Measurements from ENCODE around the gene MST1. TPM values are rescaled to one million over a fixed set of nuclear protein-coding genes. Genes with fewer than 3 reads are reported as not detected.

Gene MST1
- total and polyA plus RNA-seq, 2 donors, result 7.0 to 90.3 TPM

GRCh38 chr3:49704629-49705028 lies 15.4 kb upstream of the MST1 start:
- no peak overlapping the region for H3K4me3 ChIP-seq (ENCODE audit: low read length in 2 of 2)
- DNase-seq (ENCODE audit: low read depth in 6 of 9, low spot score in 9 of 9), result no peak
- H3K9me3 ChIP-seq (ENCODE audit: control insufficient read depth in 2 of 2, insufficient read depth in 1 of 2, low read length in 1 of 2), result peaks cover 0 to 4% of the 10 kb centered on the region in 2 donors
- H3K36me3 ChIP-seq (ENCODE audit: control insufficient read depth in 2 of 2, insufficient read depth in 2 of 2, low read length in 1 of 2), result peaks cover 55 to 70% of the 10 kb centered on the region in 2 donors
- WGBS, result over 99% methylated on average over 8 of the region's 8 CpGs
- H3K4me1 ChIP-seq (ENCODE audit: control insufficient read depth in 2 of 2, insufficient read depth in 2 of 2, low read length in 2 of 2), result no peaks in the 10 kb centered on the region
- H3K27ac ChIP-seq (ENCODE audit: low read depth in 1 of 2, low read length in 1 of 2), result no peak overlapping the region
- no peaks in the 10 kb centered on the region for H3K27me3 ChIP-seq (ENCODE audit: control insufficient read depth in 2 of 2, insufficient read depth in 1 of 2, low read length in 1 of 2)

- peaks cover 59 to 74% of the 10 kb centered on the region in 2 donors for H3K36me3 ChIP-seq (ENCODE audit: control insufficient read depth in 2 of 2, insufficient read depth in 2 of 2, low read length in 1 of 2)
- peaks cover 0 to 4% of the 10 kb centered on the region in 2 donors for H3K9me3 ChIP-seq (ENCODE audit: control insufficient read depth in 2 of 2, insufficient read depth in 1 of 2, low read length in 1 of 2)
- H3K4me1 ChIP-seq (ENCODE audit: control insufficient read depth in 2 of 2, insufficient read depth in 2 of 2, low read length in 2 of 2), result no peaks in the 10 kb centered on the region
- over 99% methylated on average over 7 of the region's 7 CpGs for WGBS
- no peak for DNase-seq (ENCODE audit: low read depth in 6 of 9, low spot score in 9 of 9)
- H3K27ac ChIP-seq (ENCODE audit: low read depth in 1 of 2, low read length in 1 of 2), result no peak overlapping the region
- H3K27me3 ChIP-seq (ENCODE audit: control insufficient read depth in 2 of 2, insufficient read depth in 1 of 2, low read length in 1 of 2), result no peaks in the 10 kb centered on the region
- no peak overlapping the region for H3K4me3 ChIP-seq (ENCODE audit: low read length in 2 of 2)
These were observed 14.7 kb upstream of the MST1 start for GRCh38 chr3:49703956-49704355.

- peak in 6 of 9 donors; percentile 46 to 85 (median 72) for DNase-seq (ENCODE audit: low read depth in 6 of 9, low spot score in 9 of 9)
- H3K36me3 ChIP-seq (ENCODE audit: control insufficient read depth in 2 of 2, insufficient read depth in 2 of 2, low read length in 1 of 2), result peaks cover 62 to 77% of the 10 kb centered on the region in 2 donors
- WGBS, result 62% methylated on average over 14 of the region's 14 CpGs
- H3K9me3 ChIP-seq (ENCODE audit: control insufficient read depth in 2 of 2, insufficient read depth in 1 of 2, low read length in 1 of 2), result peaks cover 0 to 4% of the 10 kb centered on the region in 2 donors
- no peaks in the 10 kb centered on the region for H3K4me1 ChIP-seq (ENCODE audit: control insufficient read depth in 2 of 2, insufficient read depth in 2 of 2, low read length in 2 of 2)
- no peaks in the 10 kb centered on the region for H3K27me3 ChIP-seq (ENCODE audit: control insufficient read depth in 2 of 2, insufficient read depth in 1 of 2, low read length in 1 of 2)
- H3K27ac ChIP-seq (ENCODE audit: low read depth in 1 of 2, low read length in 1 of 2), result no peak overlapping the region
- no peak overlapping the region for H3K4me3 ChIP-seq (ENCODE audit: low read length in 2 of 2)
These were observed 14.2 kb upstream of the MST1 start for GRCh38 chr3:49703443-49703927.

- H3K27ac ChIP-seq (ENCODE audit: low read depth in 1 of 2, low read length in 1 of 2), result no peak overlapping the region
- peaks cover 66 to 75% of the 10 kb centered on the region in 2 donors for H3K36me3 ChIP-seq (ENCODE audit: control insufficient read depth in 2 of 2, insufficient read depth in 2 of 2, low read length in 1 of 2)
- H3K4me1 ChIP-seq (ENCODE audit: control insufficient read depth in 2 of 2, insufficient read depth in 2 of 2, low read length in 2 of 2), result no peaks in the 10 kb centered on the region
- 97% methylated on average over 11 of the region's 11 CpGs for WGBS
- peaks cover 0 to 4% of the 10 kb centered on the region in 2 donors for H3K9me3 ChIP-seq (ENCODE audit: control insufficient read depth in 2 of 2, insufficient read depth in 1 of 2, low read length in 1 of 2)
- DNase-seq (ENCODE audit: low read depth in 6 of 9, low spot score in 9 of 9), result no peak
- no peak overlapping the region for H3K4me3 ChIP-seq (ENCODE audit: low read length in 2 of 2)
- H3K27me3 ChIP-seq (ENCODE audit: control insufficient read depth in 2 of 2, insufficient read depth in 1 of 2, low read length in 1 of 2), result no peaks in the 10 kb centered on the region
These were observed 13.4 kb upstream of the MST1 start for GRCh38 chr3:49702672-49703071.

GRCh38 chr3:49701388-49702077 lies 12.3 kb upstream of the MST1 start:
- Histone ChIP-seq H3K36me3 (ENCODE audit: control insufficient read depth in 2 of 2, insufficient read depth in 2 of 2, low read length in 1 of 2) (peaks cover 65 to 70% of the 10 kb centered on the region in 2 donors), H3K27me3 (ENCODE audit: control insufficient read depth in 2 of 2, insufficient read depth in 1 of 2, low read length in 1 of 2) (no peaks in the 10 kb centered on the region), H3K4me1 (ENCODE audit: control insufficient read depth in 2 of 2, insufficient read depth in 2 of 2, low read length in 2 of 2) (no peaks in the 10 kb centered on the region), H3K4me3 (ENCODE audit: low read length in 2 of 2) (no peak overlapping the region), H3K27ac (ENCODE audit: low read depth in 1 of 2, low read length in 1 of 2) (no peak overlapping the region), H3K9me3 (ENCODE audit: control insufficient read depth in 2 of 2, insufficient read depth in 1 of 2, low read length in 1 of 2) (peaks cover 0 to 7% of the 10 kb centered on the region in 2 donors)
- WGBS, result 98% methylated on average over 21 of the region's 21 CpGs
- DNase-seq (ENCODE audit: low read depth in 6 of 9, low spot score in 9 of 9), result no peak

- 96% methylated on average over 13 of the region's 13 CpGs for WGBS
- no peak for DNase-seq (ENCODE audit: low read depth in 6 of 9, low spot score in 9 of 9)
- Histone ChIP-seq H3K9me3 (ENCODE audit: control insufficient read depth in 2 of 2, insufficient read depth in 1 of 2, low read length in 1 of 2) (peaks cover 0 to 7% of the 10 kb centered on the region in 2 donors), H3K4me3 (ENCODE audit: low read length in 2 of 2) (no peak overlapping the region), H3K27me3 (ENCODE audit: control insufficient read depth in 2 of 2, insufficient read depth in 1 of 2, low read length in 1 of 2) (no peaks in the 10 kb centered on the region), H3K27ac (ENCODE audit: low read depth in 1 of 2, low read length in 1 of 2) (no peak overlapping the region), H3K4me1 (ENCODE audit: control insufficient read depth in 2 of 2, insufficient read depth in 2 of 2, low read length in 2 of 2) (no peaks in the 10 kb centered on the region), H3K36me3 (ENCODE audit: control insufficient read depth in 2 of 2, insufficient read depth in 2 of 2, low read length in 1 of 2) (peaks cover 57 to 61% of the 10 kb centered on the region in 2 donors)
These were observed 11.3 kb upstream of the MST1 start for GRCh38 chr3:49700453-49701128.

- Histone ChIP-seq H3K36me3 (ENCODE audit: control insufficient read depth in 2 of 2, insufficient read depth in 2 of 2, low read length in 1 of 2) (peaks cover 55% of the 10 kb centered on the region in 2 donors), H3K4me1 (ENCODE audit: control insufficient read depth in 2 of 2, insufficient read depth in 2 of 2, low read length in 2 of 2) (no peaks in the 10 kb centered on the region), H3K27ac (ENCODE audit: low read depth in 1 of 2, low read length in 1 of 2) (no peak overlapping the region), H3K9me3 (ENCODE audit: control insufficient read depth in 2 of 2, insufficient read depth in 1 of 2, low read length in 1 of 2) (peaks cover 0 to 7% of the 10 kb centered on the region in 2 donors), H3K4me3 (ENCODE audit: low read length in 2 of 2) (no peak overlapping the region), H3K27me3 (ENCODE audit: control insufficient read depth in 2 of 2, insufficient read depth in 1 of 2, low read length in 1 of 2) (no peaks in the 10 kb centered on the region)
- DNase-seq (ENCODE audit: low read depth in 6 of 9, low spot score in 9 of 9), result no peak
- 95% methylated on average over 8 of the region's 8 CpGs for WGBS
These were observed 10.7 kb upstream of the MST1 start for GRCh38 chr3:49700014-49700413.

GRCh38 chr3:49699281-49699979 lies 10.2 kb upstream of the MST1 start:
- Histone ChIP-seq H3K9me3 (ENCODE audit: control insufficient read depth in 2 of 2, insufficient read depth in 1 of 2, low read length in 1 of 2) (peaks cover 0 to 7% of the 10 kb centered on the region in 2 donors), H3K27me3 (ENCODE audit: control insufficient read depth in 2 of 2, insufficient read depth in 1 of 2, low read length in 1 of 2) (no peaks in the 10 kb centered on the region), H3K36me3 (ENCODE audit: control insufficient read depth in 2 of 2, insufficient read depth in 2 of 2, low read length in 1 of 2) (peaks cover 49 to 50% of the 10 kb centered on the region in 2 donors), H3K4me1 (ENCODE audit: control insufficient read depth in 2 of 2, insufficient read depth in 2 of 2, low read length in 2 of 2) (no peaks in the 10 kb centered on the region), H3K4me3 (ENCODE audit: low read length in 2 of 2) (no peak overlapping the region), H3K27ac (ENCODE audit: low read depth in 1 of 2, low read length in 1 of 2) (no peak overlapping the region)
- 97% methylated on average over 16 of the region's 16 CpGs for WGBS
- DNase-seq (ENCODE audit: low read depth in 6 of 9, low spot score in 9 of 9), result no peak
